Common myeloid progenitor, CD34-positive (primary cell): Measurements from ENCODE around the gene NFYC.

Source experiments
- CTCF ChIA-PET: fragments of 350-600 bp; sonication (Branson Sonifier 250); formaldehyde crosslinking; loops from one replicate; lab custom pipeline; 2021; ENCODE audit warnings: antibody characterized with exemption; lab: Charles Lee
- POLR2A ChIA-PET: fragments of 350-600 bp; sonication (Branson Sonifier 250); formaldehyde crosslinking; loops from one replicate; lab custom pipeline; 2021; ENCODE audit warnings: antibody characterized with exemption; lab: Charles Lee
- DNase-seq, 3 donors: peaks; one replicate each; pipeline versions ENCODE4 v3.0.0 to v3.0.0-alpha.2; 2013
- H3K27ac ChIP-seq, 2 experiments: 1 replicate in 1 of 2; 2 replicates in 1 of 2; pipeline ENCODE4 v1.7.0; 2013; ENCODE audit warnings: inconsistent platforms in 2 of 2, low read length in 2 of 2, mild to moderate bottlenecking in 2 of 2, low read depth in 1 of 2, moderate library complexity in 1 of 2; ENCODE audit not compliant: severe bottlenecking in 2 of 2, insufficient read depth in 1 of 2, poor library complexity in 1 of 2
- H3K27me3 ChIP-seq, 5 experiments: replicated peaks in 2 of 5; 1 replicate in 3 of 5; 2 replicates in 2 of 5; pipeline versions ENCODE4 v1.6.1 to v1.7.0; 2013; ENCODE audit warnings: low read length in 4 of 5, mild to moderate bottlenecking in 2 of 5, moderate library complexity in 2 of 5, inconsistent platforms in 1 of 5; ENCODE audit not compliant: insufficient read depth in 5 of 5, control insufficient read depth in 4 of 5
- H3K36me3 ChIP-seq, 4 experiments: 1 replicate in 2 of 4; 2 replicates in 2 of 4; pipeline versions ENCODE4 v1.6.1 to v1.7.0; 2013; ENCODE audit warnings: low read length in 3 of 4, control low read depth in 1 of 4, mild to moderate bottlenecking in 1 of 4; ENCODE audit not compliant: control insufficient read depth in 4 of 4, insufficient read depth in 4 of 4
- H3K4me1 ChIP-seq, 4 experiments: 1 replicate in 3 of 4; 2 replicates in 1 of 4; pipeline versions ENCODE4 v1.6.1 to v1.7.1; 2013; ENCODE audit warnings: low read length in 3 of 4, mild to moderate bottlenecking in 3 of 4, control low read depth in 1 of 4, inconsistent platforms in 1 of 4, moderate library complexity in 1 of 4; ENCODE audit not compliant: control insufficient read depth in 4 of 4, insufficient read depth in 4 of 4; ENCODE audit errors: control extremely low read depth in 1 of 4
- H3K4me3 ChIP-seq, 7 experiments: 1 replicate in 4 of 7; 2 replicates in 3 of 7; pipeline versions ENCODE4 v1.5.1 to v1.7.0; 2013; ENCODE audit warnings: mild to moderate bottlenecking in 7 of 7, low read length in 6 of 7, moderate library complexity in 6 of 7, inconsistent platforms in 2 of 7, low read depth in 2 of 7, control low read depth in 1 of 7; ENCODE audit not compliant: insufficient read depth in 4 of 7, control insufficient read depth in 1 of 7; ENCODE audit errors: extremely low read depth in 1 of 7
- H3K9me3 ChIP-seq, 5 experiments: 1 replicate in 4 of 5; 2 replicates in 1 of 5; pipeline versions ENCODE4 v1.6.1 to v1.7.1; 2013; ENCODE audit warnings: low read length in 4 of 5, mild to moderate bottlenecking in 2 of 5, inconsistent platforms in 1 of 5, low read depth in 1 of 5, moderate library complexity in 1 of 5; ENCODE audit not compliant: control insufficient read depth in 4 of 5, insufficient read depth in 2 of 5; ENCODE audit errors: control extremely low read depth in 1 of 5
- WGBS: methylation state at CpG from one replicate; pipeline ENCODE4 v1.1.5; 2013; ENCODE audit not compliant: insufficient coverage; 5-methylcytosine and 5-hydroxymethylcytosine counted together

The NFYC gene

DNA sequence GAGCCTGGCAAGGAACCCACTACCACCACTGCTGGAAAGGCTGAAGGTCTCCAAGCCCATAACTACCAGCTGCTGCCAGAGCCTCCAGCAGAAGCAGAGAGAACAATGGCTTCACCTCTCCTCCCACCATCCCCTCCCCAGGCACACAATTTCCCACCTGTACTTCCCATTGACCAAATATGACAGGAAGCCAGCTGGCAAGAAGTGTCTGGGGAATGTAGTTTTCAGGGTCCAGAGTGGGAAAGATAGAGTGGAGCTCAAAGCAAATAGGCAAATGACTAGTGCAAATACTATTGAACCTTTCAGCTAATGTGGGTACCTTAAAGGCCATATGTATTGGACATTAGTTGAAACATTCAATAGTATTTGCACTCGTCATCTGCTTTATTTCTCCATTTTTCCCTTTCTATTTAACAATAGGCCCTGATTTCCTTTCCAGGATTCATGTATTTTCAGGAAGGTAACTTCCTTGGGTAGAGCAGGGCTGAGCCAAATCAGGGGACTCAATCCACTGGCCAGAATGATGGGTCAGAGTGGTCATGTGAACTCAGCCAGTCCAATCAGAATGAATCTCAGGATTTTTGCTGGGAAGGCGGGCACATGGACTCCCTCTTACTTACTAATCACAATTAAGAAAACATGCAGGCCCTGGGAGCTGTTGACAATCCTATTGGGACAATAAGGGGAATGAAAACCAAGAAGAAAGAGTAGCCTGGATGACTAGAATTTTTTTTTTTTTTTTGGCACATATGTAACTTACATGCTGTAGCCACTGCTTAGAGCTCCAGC is 12.1 kb upstream of the NFYC start:
- peaks cover 0 to 29% (median 7%) of the 10 kb centered on the region in 5 experiments for H3K27me3 ChIP-seq
- H3K4me1 ChIP-seq, result peaks cover 0 to 12% (median 5%) of the 10 kb centered on the region in 4 experiments
- POLR2A ChIA-PET, result interaction anchor here (0.6 kb wide), 1 partner anchor 48 kb away, joined by 4 read pairs; no protein-coding TSS in a partner anchor
- no peak for DNase-seq
- H3K4me3 ChIP-seq, result no peak overlapping the region
- no peaks in the 10 kb centered on the region for H3K36me3 ChIP-seq
- WGBS, result no CpG with 5 or more reads among the region's 2 CpGs
- CTCF ChIA-PET, result interaction anchor here (0.8 to 1.5 kb wide), 5 partner anchors 10 to 50 kb away, joined by 3 to 4 read pairs (median 3); no protein-coding TSS in a partner anchor
- H3K27ac ChIP-seq, result no peak overlapping the region
- H3K9me3 ChIP-seq, result no peaks in the 10 kb centered on the region

DNA sequence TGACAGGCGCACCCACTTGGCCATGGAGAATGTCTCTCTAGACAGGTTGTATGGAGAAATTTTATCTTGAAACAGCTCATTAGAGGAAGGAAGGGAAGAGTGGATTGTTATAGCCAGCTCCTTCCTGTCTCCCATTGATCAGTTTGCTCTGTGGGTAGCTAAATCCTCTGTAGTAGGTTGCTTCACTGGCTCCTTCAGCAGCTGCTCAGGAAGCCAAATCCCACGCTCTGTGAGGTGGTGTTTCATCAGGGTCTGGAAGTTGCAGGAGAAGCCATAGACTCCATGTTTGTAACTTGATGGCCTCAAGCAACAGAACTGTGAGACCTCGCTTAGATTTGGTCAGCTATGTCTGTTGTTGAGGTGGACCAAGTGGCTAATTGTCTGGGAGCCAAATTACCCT is 6.8 kb upstream of the NFYC start:
- no peak for DNase-seq
- CTCF ChIA-PET, result interaction anchor here (1.0 to 4.6 kb wide), 4 partner anchors 10 to 54 kb away, joined by 3 to 17 read pairs (median 4); no protein-coding TSS in a partner anchor

DNA sequence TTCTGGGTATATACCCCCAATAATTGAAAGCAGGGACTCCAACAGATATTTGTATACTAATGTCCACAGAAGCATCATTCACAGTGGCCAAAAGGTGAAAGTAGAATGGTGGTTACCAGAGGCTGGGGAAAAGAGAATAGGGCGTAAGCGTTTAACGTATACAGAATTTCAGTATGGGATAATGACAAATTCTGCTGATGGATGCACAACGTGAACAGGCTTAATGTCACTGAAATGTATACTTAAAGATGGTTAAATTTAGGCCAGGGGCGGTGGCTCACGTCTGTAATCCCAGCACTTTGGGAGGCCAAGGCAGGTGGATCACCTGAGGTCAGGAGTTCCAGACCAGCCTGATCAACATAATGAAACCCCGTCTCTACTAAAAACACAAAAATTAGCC is 4.4 kb upstream of the NFYC start:
- H3K9me3 ChIP-seq, result peaks cover 0 to 2% (median 0%) of the 10 kb centered on the region in 5 experiments
- ChIA-PET POLR2A (no interaction called here), CTCF (interaction anchor here (7.2 kb wide), 1 partner anchor 35 kb away, joined by 34 read pairs; no protein-coding TSS in a partner anchor)
- DNase-seq, result no peak
- no peak overlapping the region for H3K4me3 ChIP-seq
- peaks cover 5 to 22% (median 8%) of the 10 kb centered on the region in 4 experiments for H3K4me1 ChIP-seq
- H3K27ac ChIP-seq, result no peak overlapping the region
- H3K36me3 ChIP-seq, result peaks cover 0 to 7% (median 3%) of the 10 kb centered on the region in 4 experiments
- no peaks in the 10 kb centered on the region for H3K27me3 ChIP-seq
- WGBS, result 98% methylated on average over 7 of the region's 7 CpGs

More for the DNA sequence above, 6.8 kb upstream of the NFYC start:
- peaks cover 0 to 2% (median 0%) of the 10 kb centered on the region in 5 experiments for H3K9me3 ChIP-seq
- whole genome bisulfite sequencing, result 78% methylated on average over 3 of the region's 3 CpGs
- no peak overlapping the region for H3K27ac ChIP-seq
- peaks cover 0 to 7% (median 1%) of the 10 kb centered on the region in 4 experiments for H3K4me1 ChIP-seq
- H3K27me3 ChIP-seq, result peaks cover 0 to 2% (median 0%) of the 10 kb centered on the region in 5 experiments
- H3K36me3 ChIP-seq, result peaks cover 0 to 7% (median 3%) of the 10 kb centered on the region in 4 experiments
- H3K4me3 ChIP-seq, result no peak overlapping the region
- POLR2A ChIA-PET, result no interaction called here

DNA sequence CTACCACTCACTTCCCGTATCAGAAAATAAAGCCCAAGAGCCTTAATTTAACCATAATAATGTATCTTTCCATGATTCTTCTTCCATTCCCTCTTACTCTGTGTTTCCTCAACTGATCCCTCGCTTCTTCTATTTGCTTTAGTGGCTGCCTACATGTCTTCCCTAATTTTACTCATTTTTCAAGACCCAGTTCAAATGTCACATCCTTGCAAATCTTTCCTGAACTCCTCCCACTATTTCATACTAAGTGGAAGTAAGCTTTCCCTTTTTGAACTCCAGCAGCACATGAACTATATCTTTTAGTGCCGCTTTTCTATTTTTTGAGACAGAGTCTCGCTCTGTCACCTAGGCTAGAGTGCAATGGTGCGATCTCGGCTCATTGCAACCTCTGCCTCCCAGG is 3.8 kb upstream of the NFYC start:
- WGBS, result 100% methylated on average over 4 of the region's 6 CpGs
- no peak overlapping the region for H3K27ac ChIP-seq
- H3K4me1 ChIP-seq, result peaks cover 7 to 28% (median 14%) of the 10 kb centered on the region in 4 experiments
- peaks cover 0 to 2% (median 0%) of the 10 kb centered on the region in 5 experiments for H3K9me3 ChIP-seq
- H3K27me3 ChIP-seq, result no peaks in the 10 kb centered on the region
- CTCF ChIA-PET, result interaction anchor here (7.2 kb wide), 1 partner anchor 34 kb away, joined by 34 read pairs; no protein-coding TSS in a partner anchor
- H3K36me3 ChIP-seq, result peaks cover 0 to 7% (median 3%) of the 10 kb centered on the region in 4 experiments
- no peak overlapping the region for H3K4me3 ChIP-seq
- no peak for DNase-seq
- POLR2A ChIA-PET, result no interaction called here

DNA sequence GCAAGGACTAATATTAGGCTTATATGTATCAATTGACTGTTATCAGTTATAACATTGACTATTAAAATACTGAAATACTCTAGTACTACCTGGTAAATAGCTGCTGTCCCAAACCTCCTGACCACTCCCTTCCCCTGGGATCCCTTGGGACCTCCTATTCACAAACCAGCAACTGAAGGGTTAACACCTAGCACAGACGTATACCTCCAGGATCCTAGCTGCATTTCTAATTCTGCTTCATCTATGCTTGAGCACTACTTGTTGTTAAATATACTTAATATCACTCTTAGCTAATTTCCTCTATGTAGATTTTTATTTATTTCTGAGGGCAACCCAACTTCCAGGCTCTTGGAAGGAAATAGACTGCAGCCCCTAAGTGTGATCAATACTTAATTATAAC is 1.8 kb upstream of the NFYC start:
- CTCF ChIA-PET, result interaction anchor here (0.6 to 7.2 kb wide), 9 partner anchors 11 to 173 kb away, joined by 3 to 34 read pairs (median 4); partner anchors contain the start of gene CITED4
- Histone ChIP-seq H3K4me1 (peaks cover 17 to 39% (median 24%) of the 10 kb centered on the region in 4 experiments), H3K27ac (no peak overlapping the region), H3K27me3 (no peaks in the 10 kb centered on the region), H3K36me3 (peaks cover 0 to 7% (median 3%) of the 10 kb centered on the region in 4 experiments), H3K4me3 (no peak overlapping the region), H3K9me3 (peaks cover 0 to 2% (median 0%) of the 10 kb centered on the region in 5 experiments)
- POLR2A ChIA-PET, result interaction anchor here (0.5 kb wide), 1 partner anchor 799 kb away, joined by 8 read pairs; no protein-coding TSS in a partner anchor
- no CpG with 5 or more reads among the region's 1 CpG for WGBS
- DNase-seq, result no peak

DNA sequence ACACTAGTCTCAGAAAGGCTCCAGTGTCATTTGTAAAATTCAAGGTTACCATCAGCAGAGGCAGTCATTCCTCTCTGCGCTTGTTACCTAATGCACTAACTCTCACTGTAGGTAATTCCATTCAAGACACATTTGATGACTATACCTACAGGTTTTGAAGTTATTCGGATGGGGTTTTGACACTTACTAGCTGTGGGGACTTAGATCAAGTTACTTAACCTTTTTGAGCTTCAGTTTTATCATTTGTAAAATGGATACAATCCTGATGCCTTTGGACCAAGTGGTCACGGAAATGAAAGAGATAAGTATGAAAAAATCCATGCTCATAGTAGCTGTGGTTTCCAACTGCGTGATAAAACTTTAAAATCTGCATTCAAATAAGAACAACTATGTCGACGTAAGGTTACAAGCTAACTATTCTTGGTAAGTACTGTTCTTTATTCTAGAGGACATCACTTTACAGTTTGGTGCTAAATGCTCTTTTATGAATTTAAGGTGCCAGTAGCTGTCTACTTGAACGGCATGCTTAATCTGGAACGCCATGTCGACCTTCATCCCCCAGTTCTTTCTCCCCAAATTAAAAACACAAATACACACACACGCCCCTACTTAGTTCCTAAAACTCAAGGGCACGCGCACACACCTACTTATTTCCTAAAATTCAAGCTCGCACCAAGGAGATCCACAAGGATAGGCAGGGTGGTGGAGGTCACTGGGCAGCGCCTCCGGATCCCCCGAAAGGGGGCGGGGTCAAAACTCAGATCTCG is 550 bp upstream of the NFYC start:
- Histone ChIP-seq H3K4me3 (peak overlapping the region; percentile 61 to 97 (median 85)), H3K9me3 (no peaks in the 10 kb centered on the region), H3K36me3 (peaks cover 0 to 7% (median 2%) of the 10 kb centered on the region in 4 experiments), H3K4me1 (peaks cover 17 to 36% (median 24%) of the 10 kb centered on the region in 4 experiments), H3K27ac (peak overlapping the region; percentile 95 to 98), H3K27me3 (no peaks in the 10 kb centered on the region)
- no peak for DNase-seq
- CTCF ChIA-PET, result interaction anchor here (0.5 to 7.2 kb wide), 12 partner anchors 10 to 1273 kb away, joined by 3 to 34 read pairs (median 4); partner anchors contain the start of gene CITED4
- WGBS, result 8% methylated on average over 8 of the region's 18 CpGs
- POLR2A ChIA-PET, result interaction anchor here (0.6 to 2.0 kb wide), 14 partner anchors 10 to 162 kb away, joined by 3 to 14 read pairs (median 4); partner anchors contain the start of gene RIMS3
